ENCODE measurements around the gene CTAGE9. TPM values are rescaled to one million over a fixed set of nuclear protein-coding genes. Genes with fewer than 3 reads are reported as not detected.

Gene CTAGE9
- total RNA-seq, 1 experiment from 2014 or later: not detected

DNA sequence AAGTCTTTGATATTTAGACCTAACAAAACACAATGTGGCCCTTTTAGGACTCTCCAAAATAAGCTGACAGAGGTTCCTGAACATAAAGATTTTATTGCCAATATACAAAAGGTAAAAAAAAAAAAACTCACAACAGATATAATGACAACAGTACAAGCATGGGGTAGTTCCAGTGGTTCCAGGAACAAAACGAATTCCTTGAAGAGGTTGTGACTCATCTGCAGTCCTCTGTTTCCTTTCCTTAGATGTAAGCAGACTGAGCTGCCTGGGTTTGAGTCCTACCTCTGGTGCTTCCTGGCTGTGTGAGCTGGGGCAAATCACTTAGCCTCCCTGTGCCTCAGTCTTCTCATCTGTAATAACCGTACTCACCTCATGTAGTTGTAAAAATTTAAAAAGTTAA lies 13.3 kb upstream of the CTAGE9 start:
- Histone ChIP-seq H3K56ac (ENCODE audit: insufficient read length, low read depth, low read length) (no peak overlapping the region), H3K79me1 (ENCODE audit: insufficient read depth, low read depth, low read length, poor library complexity, severe bottlenecking) (no peaks in the 10 kb centered on the region), H3K4me1 (ENCODE audit: insufficient read depth, low read length) (no peaks in the 10 kb centered on the region; the same call in 1 of the 2 replicates), H3T11ph (ENCODE audit: low read length) (no peak overlapping the region), H3K27me3 (ENCODE audit: insufficient read depth, low read length) (no peaks in the 10 kb centered on the region), H3K9me3 (ENCODE audit: control insufficient read depth, low read depth, low read length) (no peaks in the 10 kb centered on the region), H3K4me2 (ENCODE audit: insufficient read depth, insufficient read length, low read length) (no peak overlapping the region), H4K5ac (ENCODE audit: insufficient read length, low read depth, low read length) (no peak overlapping the region), H3K9ac (ENCODE audit: extremely low read depth, insufficient read length, low read length) (no peak overlapping the region), H4K20me1 (ENCODE audit: control insufficient read depth, insufficient read depth, insufficient read length) (no peaks in the 10 kb centered on the region), H4K91ac (ENCODE audit: insufficient read length, low read depth, low read length) (no peak overlapping the region), H3K18ac (ENCODE audit: insufficient read length, low read depth, low read length) (no peak overlapping the region), H2BK12ac (ENCODE audit: insufficient read length, low read depth, low read length) (no peak overlapping the region), H3K27ac (ENCODE audit: insufficient read length, low read depth, low read length) (no peak overlapping the region), H2BK5ac (ENCODE audit: insufficient read length, low read length) (no peak overlapping the region), H3K23me2 (ENCODE audit: insufficient read length, low read depth, low read length, poor library complexity, severe bottlenecking) (no peaks in the 10 kb centered on the region), H3K79me2 (ENCODE audit: insufficient read depth, low read length) (no peaks in the 10 kb centered on the region), H4K8ac (replicated peaks; ENCODE audit: insufficient read length, low read depth, low read length) (no peak overlapping the region), H3K14ac (ENCODE audit: insufficient read depth, low read length) (no peak overlapping the region), H2BK20ac (ENCODE audit: low read depth, low read length, poor library complexity, severe bottlenecking) (no peak overlapping the region), H2BK120ac (ENCODE audit: low read depth, low read length, poor library complexity, severe bottlenecking) (no peak overlapping the region), H3K4ac (ENCODE audit: low read depth, low read length) (no peak overlapping the region), H2BK15ac (ENCODE audit: low read depth, low read length) (no peak overlapping the region), H2AFZ (ENCODE audit: low read length) (no peak overlapping the region), H3K23ac (ENCODE audit: insufficient read length, low read depth, low read length) (no peak overlapping the region), H2AK5ac (ENCODE audit: insufficient read length, low read length) (no peak overlapping the region)
- no peaks in the 10 kb centered on the region; the same call in none of the 2 replicates for H3K27me3 Mint-ChIP-seq (ENCODE audit: low read depth)
- TF ChIP-seq, protein P1, sequence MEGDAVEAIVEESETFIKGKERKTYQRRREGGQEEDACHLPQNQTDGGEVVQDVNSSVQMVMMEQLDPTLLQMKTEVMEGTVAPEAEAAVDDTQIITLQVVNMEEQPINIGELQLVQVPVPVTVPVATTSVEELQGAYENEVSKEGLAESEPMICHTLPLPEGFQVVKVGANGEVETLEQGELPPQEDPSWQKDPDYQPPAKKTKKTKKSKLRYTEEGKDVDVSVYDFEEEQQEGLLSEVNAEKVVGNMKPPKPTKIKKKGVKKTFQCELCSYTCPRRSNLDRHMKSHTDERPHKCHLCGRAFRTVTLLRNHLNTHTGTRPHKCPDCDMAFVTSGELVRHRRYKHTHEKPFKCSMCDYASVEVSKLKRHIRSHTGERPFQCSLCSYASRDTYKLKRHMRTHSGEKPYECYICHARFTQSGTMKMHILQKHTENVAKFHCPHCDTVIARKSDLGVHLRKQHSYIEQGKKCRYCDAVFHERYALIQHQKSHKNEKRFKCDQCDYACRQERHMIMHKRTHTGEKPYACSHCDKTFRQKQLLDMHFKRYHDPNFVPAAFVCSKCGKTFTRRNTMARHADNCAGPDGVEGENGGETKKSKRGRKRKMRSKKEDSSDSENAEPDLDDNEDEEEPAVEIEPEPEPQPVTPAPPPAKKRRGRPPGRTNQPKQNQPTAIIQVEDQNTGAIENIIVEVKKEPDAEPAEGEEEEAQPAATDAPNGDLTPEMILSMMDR (conservative IDR thresholded peaks at IDR 0.05): no peak
- H3K36me3 Mint-ChIP-seq (ENCODE audit: insufficient read depth in 1 of 3, low read depth in 3 of 3): peaks cover 0 to 2% (median 0%) of the 10 kb centered on the region in 3 experiments; a peak in 3 of 7 replicates
- peaks cover 7 to 8% of the 10 kb centered on the region in 2 experiments; a peak in 3 of 5 replicates for H3K9me3 Mint-ChIP-seq
- no peak for DNase-seq
- H3K27ac Mint-ChIP-seq: no peak overlapping the region
- peaks cover 9 to 10% of the 10 kb centered on the region in 2 experiments for H3K4me1 Mint-ChIP-seq
- no CpG with 5 or more reads among the region's 2 CpGs for WGBS (ENCODE audit: extremely low coverage, insufficient read length, low lambda C conversion rate)
- H3K4me3 Mint-ChIP-seq: no peak overlapping the region
